Stomach (tissue), 4 donors: ENCODE measurements around the gene RFFL.

Experiments used
- CTCF ChIP-seq, 7 experiments: fragments of 450-650 bp in 4 of 7; fragments of 200-600 bp in 3 of 7; sonication (generic) in 3 of 7; IDR thresholded peaks; one replicate each; pipeline ENCODE4 v1.5.1; 2016 to 2019; ENCODE audit warnings: antibody characterized with exemption in 7 of 7, control low read depth in 2 of 7, mild to moderate bottlenecking in 1 of 7
- POLR2A ChIP-seq, 4 donors: fragments of 450-650 bp; IDR thresholded peaks; one replicate each; pipeline ENCODE4 v1.6.1; 2016; ENCODE audit warnings: antibody characterized with exemption in 4 of 4, control low read depth in 2 of 4, mild to moderate bottlenecking in 1 of 4, moderate library complexity in 1 of 4
- POLR2AphosphoS5 ChIP-seq, 3 donors: sonication (generic); formaldehyde crosslinking; IDR thresholded peaks; one replicate each; pipeline ENCODE4 v1.6.1; 2016; ENCODE audit warnings: antibody characterized with exemption in 3 of 3

GRCh38 chr17:35056013-35056412, 7.5 kb downstream of the RFFL start:
- TF ChIP-seq POLR2A (IDR thresholded peaks at IDR 0.05) (no peak), CTCF (IDR thresholded peaks at IDR 0.05) (no peak), POLR2AphosphoS5 (IDR thresholded peaks at IDR 0.05) (no peak)
